Measurements from ENCODE around the gene COX17. TPM values are rescaled to one million over a fixed set of nuclear protein-coding genes. Genes with fewer than 3 reads are reported as not detected.

Gene COX17
- total RNA-seq, 1 experiment from 2014 or later = 51.6 TPM

GRCh38 chr3:119669906-119670570 is 7.2 kb downstream of the COX17 start (continued):
- TF ChIP-seq REST (IDR thresholded peaks at IDR 0.05; ENCODE audit: low read depth) = no peak

GRCh38 chr3:119665954-119666559 is 11.1 kb downstream of the COX17 start:
- H4K20me1 ChIP-seq (ENCODE audit: insufficient read depth) = no peaks in the 10 kb centered on the region
- peaks cover 0 to 10% of the 10 kb centered on the region in 2 experiments; a peak in 1 of 4 replicates for H3K36me3 ChIP-seq (ENCODE audit: control insufficient read depth in 1 of 2, insufficient read depth in 2 of 2, low read length in 2 of 2)
- TF ChIP-seq CBX3 (IDR thresholded peaks at IDR 0.05; ENCODE audit: low read depth) = no peak
- no peak for TF ChIP-seq EZH2 (IDR thresholded peaks at IDR 0.05)
- no peak for TF ChIP-seq SRF (IDR thresholded peaks at IDR 0.05; ENCODE audit: low read depth)
- no peak for TF ChIP-seq SP1 (IDR thresholded peaks at IDR 0.05; ENCODE audit: low read depth)
- TF ChIP-seq FOSL1 (IDR thresholded peaks at IDR 0.05; ENCODE audit: low read depth) = no peak
- no peak for TF ChIP-seq RAD21 (IDR thresholded peaks at IDR 0.05; ENCODE audit: low read depth)
- no peak for TF ChIP-seq CEBPB (IDR thresholded peaks at IDR 0.05; ENCODE audit: low read depth)
- intact Hi-C loops (cut with micrococcal nuclease) = no loop called here
- H3K27ac ChIP-seq (ENCODE audit: low read depth, low read length) = no peak overlapping the region
- H2AFZ ChIP-seq (ENCODE audit: low read depth, low read length, poor library complexity, severe bottlenecking) = no peak overlapping the region
- H3K79me2 ChIP-seq (ENCODE audit: insufficient read depth, low read length) = no peaks in the 10 kb centered on the region
- H3K9me2 ChIP-seq (ENCODE audit: insufficient read depth) = no peaks in the 10 kb centered on the region
- no peak overlapping the region for H3K4me2 ChIP-seq (ENCODE audit: low read length)
- RAD21 ChIA-PET (ENCODE audit: low non-redundant PET in 1 of 2, low total read pairs in 2 of 2, uncharacterized antibody in 2 of 2, unreplicated experiment in 2 of 2) = no interaction called here
- DNase-seq (ENCODE audit: low read depth, low spot score) = no peak
- no peak overlapping the region for H3K4me3 ChIP-seq (replicated peaks in 1 of 2; ENCODE audit: low read depth in 1 of 2, low read length in 2 of 2)
- no peaks in the 10 kb centered on the region for H3K9me3 ChIP-seq (ENCODE audit: control insufficient read depth in 1 of 2, insufficient read depth in 1 of 2, low read depth in 1 of 2, low read length in 2 of 2)
- H3K9ac ChIP-seq (ENCODE audit: low read length) = no peak overlapping the region
- peaks cover 3 to 11% of the 10 kb centered on the region in 2 experiments; a peak in 2 of 4 replicates for H3K4me1 ChIP-seq (ENCODE audit: control insufficient read depth in 1 of 2, insufficient read depth in 2 of 2, low read length in 2 of 2)
- ATAC-seq = no peak
- POLR2A ChIA-PET = no interaction called here
- H3K27me3 ChIP-seq (ENCODE audit: insufficient read depth, low read length) = no peaks in the 10 kb centered on the region
- no TSS peak for BruUV-seq (replicated peaks)
- CTCF ChIA-PET = no interaction called here
